GM12873 (cell line): ENCODE results near the gene USP35.

Source experiments
- TF ChIP-seq, protein P1 (sequence below): IDR thresholded peaks from 2 replicates; pipeline ENCODE4 v1.5.1; 2012; ENCODE audit warnings: low read depth, mild to moderate bottlenecking, moderate library complexity, low read length, control low read depth; ENCODE audit not compliant: insufficient read depth; ENCODE audit errors: missing control alignments

Gene USP35

DNA sequence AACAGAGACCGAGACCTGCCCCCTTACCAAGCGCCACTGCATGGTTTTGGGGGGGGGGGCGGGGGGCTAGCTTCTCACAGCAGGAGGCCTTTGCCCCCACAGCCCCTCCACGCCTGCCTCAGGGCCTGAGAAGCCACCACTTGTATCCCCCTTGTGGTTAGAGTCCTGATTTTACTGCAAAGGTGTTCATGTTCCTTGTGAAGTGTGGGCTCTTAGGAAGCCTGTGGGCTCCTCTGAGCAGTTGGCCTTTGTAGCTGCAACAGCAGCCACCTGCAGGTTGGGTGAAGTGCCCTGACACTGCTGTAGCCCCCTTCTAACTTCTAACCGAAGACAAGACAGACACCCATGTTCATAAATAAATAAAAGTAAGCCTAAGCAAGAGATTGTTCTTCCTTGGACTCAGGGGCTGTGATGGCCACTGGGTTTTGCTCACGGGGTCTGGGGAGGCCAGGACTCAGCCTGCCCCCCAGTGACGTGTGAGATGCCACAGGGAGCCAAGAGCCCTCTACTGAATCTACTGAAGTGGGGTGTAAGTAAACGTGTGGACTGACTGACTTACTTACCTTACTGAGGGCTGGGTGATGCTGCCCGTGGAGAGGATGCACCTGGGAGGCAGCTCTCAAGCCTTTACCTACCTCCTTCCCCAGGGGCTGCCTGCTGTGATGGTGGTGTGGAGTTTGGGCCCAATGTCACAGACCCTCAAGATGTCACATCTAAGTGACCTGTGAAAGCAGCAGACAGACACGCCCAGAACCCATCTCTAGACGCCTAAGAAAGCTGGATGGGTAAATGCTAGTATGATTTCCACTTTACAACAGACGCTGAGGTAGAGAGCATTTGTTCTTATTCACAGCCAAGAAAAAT, 25.8 kb downstream of the USP35 start:
- TF ChIP-seq, protein P1, sequence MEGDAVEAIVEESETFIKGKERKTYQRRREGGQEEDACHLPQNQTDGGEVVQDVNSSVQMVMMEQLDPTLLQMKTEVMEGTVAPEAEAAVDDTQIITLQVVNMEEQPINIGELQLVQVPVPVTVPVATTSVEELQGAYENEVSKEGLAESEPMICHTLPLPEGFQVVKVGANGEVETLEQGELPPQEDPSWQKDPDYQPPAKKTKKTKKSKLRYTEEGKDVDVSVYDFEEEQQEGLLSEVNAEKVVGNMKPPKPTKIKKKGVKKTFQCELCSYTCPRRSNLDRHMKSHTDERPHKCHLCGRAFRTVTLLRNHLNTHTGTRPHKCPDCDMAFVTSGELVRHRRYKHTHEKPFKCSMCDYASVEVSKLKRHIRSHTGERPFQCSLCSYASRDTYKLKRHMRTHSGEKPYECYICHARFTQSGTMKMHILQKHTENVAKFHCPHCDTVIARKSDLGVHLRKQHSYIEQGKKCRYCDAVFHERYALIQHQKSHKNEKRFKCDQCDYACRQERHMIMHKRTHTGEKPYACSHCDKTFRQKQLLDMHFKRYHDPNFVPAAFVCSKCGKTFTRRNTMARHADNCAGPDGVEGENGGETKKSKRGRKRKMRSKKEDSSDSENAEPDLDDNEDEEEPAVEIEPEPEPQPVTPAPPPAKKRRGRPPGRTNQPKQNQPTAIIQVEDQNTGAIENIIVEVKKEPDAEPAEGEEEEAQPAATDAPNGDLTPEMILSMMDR, result no peak

DNA sequence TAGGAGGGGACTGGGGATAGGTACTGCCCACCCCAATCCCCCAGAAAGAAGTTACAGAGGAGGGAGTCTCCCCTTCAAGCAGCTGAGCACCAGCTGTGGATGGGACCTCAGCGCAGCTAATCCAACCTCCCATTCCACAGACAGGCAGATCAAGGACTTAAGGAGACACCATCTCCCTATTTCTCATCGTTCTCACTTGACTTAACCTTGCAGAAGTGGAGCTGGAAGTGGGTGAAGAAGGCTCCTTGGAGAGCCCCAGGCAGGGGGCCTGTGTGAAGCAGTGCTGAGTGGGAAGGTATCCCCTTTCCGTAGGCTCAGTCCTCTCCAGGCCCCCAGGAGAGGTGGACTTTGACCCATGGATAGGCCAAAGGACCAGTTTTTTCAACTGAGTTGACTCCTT, 27.3 kb downstream of the USP35 start:
- TF ChIP-seq, protein P1, result no peak

DNA sequence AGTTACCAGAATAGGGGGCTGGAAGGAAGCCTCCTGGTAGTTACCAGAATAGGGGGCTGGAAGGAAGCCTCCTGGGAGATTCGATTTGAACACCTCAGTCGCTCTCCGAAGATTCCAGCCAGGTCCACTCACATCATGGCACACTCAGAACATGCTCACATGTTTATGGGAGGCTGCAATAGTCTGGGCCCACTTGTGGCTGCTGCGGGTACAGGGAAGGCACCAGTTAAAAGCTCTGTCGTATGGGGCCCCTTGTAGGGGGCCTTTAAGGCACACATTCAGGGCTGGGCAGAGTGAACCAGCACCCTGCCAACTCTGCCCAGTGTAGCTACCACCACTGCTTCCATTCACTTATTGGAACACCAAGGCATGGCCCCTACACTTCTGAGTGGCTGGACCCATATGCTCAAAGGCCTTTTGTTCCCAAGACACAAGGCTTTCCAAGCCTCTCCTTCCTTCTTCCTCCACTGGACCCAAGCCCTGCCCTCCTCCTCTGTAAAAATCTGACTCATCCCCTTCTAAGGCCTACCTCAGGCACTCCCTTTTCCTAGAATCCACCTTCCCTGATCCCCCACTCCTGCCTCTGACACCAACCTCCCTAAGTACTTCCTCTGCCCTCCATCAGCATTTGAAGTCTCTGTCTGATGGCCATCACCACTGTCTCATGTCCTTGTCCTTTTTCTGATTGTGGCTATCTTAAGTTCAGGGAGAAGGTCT, 28.0 kb downstream of the USP35 start:
- TF ChIP-seq, protein P1, result no peak

DNA sequence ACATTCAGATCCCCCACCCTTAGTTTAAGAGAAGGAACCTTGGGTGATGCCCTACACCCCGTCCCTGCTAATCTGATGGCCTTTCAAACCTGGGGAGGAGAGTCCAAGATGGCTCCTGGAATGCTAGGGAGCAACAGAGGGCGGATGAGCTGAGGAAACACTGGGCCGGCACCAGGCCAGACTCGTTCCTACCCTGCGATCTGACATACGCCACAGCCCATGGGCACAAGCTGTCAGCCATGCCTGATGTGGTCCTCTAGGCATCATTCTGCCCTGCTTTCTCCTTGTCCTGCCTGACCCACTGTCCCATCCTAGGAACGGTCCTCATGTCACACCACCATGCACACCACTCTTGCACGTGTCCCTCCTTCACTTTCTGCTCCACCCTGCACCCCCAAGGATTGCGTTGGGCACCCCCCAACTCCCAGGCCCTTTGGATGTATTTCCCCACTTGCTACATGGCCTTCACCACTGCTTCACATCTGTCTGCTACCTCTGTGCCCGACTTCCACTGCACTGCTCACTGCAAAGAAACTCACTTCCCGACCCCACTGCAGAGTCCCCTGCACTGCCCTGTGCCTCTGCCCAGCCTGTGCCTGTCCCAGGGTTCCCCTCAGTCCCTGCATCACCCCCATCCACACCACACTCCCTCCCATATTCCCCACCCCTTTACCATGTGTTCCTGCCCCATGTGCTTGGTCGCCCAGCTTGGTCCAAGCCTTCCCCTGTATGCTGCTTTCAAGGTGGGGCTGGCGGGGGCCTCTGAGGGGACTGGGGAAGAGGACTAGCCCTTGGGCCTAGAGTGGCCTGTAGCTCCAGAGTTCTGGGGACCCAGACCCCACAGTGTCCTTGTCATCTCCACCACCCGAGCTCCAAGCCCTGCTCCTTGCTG, 29.2 kb downstream of the USP35 start:
- TF ChIP-seq, protein P1, result no peak

DNA sequence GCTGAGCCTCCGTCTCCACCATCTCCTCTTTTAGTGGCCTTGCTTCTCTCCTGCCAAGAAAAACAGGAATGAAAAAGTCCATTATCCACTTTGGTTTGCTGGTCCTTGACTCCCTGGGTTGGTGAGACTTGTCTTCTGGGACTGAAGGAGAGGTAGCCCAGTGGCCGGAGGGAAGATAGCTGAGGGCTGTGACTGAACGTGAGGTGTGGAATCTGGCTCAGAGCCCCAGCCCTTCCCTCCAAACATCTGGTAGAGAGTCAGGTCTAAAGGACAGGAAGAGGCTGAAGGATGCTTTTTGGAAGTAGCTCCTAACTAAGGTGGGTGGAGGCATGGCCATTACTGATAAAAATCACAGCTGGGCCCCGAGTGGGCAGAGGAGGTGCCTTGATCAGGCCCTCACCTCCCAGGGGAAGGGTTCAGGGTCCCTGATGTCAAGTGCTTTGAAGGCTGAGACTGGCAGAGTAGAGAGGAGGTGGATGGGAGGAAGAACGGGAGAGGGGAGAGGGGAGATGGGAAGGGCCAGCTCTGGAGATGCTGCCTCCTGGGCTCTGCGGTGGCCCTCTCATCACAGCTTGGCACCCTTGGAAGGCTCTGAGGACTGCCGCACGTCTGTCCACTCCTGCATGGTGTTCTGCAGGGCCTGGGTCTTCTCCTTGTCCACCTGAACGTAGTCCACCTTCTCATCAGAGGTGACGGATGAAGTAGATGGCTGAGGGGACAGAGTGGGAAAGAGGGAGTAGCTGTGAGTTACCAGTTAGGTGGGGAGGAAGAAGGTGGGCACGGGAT, 30.2 kb downstream of the USP35 start:
- TF ChIP-seq, protein P1, result no peak

DNA sequence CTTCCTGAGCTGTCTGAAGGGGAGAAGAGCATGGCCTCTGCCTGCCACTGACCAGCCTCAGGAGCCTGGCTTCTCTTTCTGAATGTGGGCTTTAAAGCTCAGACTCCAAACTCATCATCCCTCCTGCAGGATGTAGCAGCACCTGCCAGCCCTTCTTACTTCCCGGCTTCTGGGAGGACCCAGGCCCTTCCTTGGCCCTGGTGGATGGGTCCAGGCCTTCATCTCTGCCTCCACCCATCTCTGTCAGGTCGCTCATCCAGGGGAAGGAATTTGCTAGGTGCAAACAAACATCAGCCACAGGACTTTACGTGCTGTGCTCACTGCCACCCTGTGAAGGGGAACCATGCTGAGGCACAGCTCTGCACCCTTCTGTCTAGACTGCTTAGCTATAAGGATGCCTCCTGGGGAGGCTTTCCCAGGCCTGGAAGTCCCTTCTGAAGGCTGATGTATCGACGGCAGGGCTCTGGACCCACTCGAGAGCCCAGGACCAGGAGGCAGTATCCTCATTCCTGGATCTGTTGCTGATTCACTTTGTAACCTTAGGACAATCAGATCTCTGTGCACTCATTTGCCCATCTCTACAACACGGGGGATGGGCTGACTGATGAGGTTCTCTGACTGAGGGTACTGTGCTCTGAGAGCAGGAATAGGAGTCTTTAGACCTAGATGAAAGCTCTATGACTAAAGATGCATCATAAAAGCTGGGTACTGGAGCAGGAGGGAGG, 30.9 kb downstream of the USP35 start:
- TF ChIP-seq, protein P1, result no peak
